ENCODE measurements around the gene NGF.

Gene NGF

DNA sequence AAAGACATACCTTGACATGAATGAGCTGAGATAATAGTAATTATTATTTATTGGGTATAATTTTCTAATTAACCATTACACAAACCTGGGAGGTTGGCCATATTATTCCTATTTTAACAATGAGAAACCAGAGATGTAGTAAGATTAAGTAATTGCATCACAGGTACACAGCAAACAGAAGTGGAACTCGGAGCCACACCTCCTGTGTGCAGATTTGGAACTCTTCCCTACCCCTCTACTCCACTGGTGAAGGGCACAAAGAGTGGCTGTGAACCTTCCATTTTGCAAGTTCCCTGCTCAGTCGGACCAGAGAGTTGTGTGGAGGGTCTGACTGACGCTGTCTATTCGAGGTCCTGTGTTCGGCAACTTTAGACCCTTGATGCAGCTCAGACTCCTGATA, 45.0 kb downstream of the NGF start:
- Histone ChIP-seq H3K36me3 (ENCODE audit: control insufficient read depth, insufficient read depth, low read length) (no peaks in the 10 kb centered on the region), H3K27me3 (replicated peaks; ENCODE audit: control insufficient read depth, insufficient read depth, low read length) (no peaks in the 10 kb centered on the region), H3K4me3 (replicated peaks; ENCODE audit: low read depth, low read length) (no peak overlapping the region)
- no peak for DNase-seq (ENCODE audit: extremely low read depth, insufficient read length)
- TF ChIP-seq, protein P1, sequence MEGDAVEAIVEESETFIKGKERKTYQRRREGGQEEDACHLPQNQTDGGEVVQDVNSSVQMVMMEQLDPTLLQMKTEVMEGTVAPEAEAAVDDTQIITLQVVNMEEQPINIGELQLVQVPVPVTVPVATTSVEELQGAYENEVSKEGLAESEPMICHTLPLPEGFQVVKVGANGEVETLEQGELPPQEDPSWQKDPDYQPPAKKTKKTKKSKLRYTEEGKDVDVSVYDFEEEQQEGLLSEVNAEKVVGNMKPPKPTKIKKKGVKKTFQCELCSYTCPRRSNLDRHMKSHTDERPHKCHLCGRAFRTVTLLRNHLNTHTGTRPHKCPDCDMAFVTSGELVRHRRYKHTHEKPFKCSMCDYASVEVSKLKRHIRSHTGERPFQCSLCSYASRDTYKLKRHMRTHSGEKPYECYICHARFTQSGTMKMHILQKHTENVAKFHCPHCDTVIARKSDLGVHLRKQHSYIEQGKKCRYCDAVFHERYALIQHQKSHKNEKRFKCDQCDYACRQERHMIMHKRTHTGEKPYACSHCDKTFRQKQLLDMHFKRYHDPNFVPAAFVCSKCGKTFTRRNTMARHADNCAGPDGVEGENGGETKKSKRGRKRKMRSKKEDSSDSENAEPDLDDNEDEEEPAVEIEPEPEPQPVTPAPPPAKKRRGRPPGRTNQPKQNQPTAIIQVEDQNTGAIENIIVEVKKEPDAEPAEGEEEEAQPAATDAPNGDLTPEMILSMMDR (IDR thresholded peaks at IDR 0.05; ENCODE audit: insufficient read depth, low read length, poor library complexity, severe bottlenecking) = no peak

DNA sequence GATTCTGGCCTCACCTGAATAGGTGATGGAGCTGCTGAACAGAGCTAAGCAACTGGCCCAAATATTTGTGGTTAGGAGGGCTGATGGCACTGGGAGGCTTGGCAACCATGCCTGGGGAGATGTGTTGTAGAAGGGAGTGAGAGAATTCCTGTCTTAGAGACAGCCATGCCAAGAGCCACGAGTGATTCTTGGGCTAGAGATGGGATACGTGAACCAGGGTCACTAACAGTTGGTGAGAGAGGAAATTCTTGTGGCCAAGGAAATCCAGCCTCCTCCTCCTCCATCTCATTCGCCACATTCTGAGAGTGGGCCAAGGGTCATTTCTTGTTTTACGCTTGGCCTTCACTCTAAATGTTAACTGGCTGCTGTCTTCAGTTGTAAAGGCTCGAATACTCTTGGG, 46.3 kb downstream of the NGF start:
- no peaks in the 10 kb centered on the region for H3K36me3 ChIP-seq (ENCODE audit: control insufficient read depth, insufficient read depth, low read length)
- no peak overlapping the region for H3K4me3 ChIP-seq (replicated peaks; ENCODE audit: low read depth, low read length)
- TF ChIP-seq, protein P1 (IDR thresholded peaks at IDR 0.05; ENCODE audit: insufficient read depth, low read length, poor library complexity, severe bottlenecking) = no peak
- DNase-seq (ENCODE audit: extremely low read depth, insufficient read length) = no peak
- no peaks in the 10 kb centered on the region for H3K27me3 ChIP-seq (replicated peaks; ENCODE audit: control insufficient read depth, insufficient read depth, low read length)

DNA sequence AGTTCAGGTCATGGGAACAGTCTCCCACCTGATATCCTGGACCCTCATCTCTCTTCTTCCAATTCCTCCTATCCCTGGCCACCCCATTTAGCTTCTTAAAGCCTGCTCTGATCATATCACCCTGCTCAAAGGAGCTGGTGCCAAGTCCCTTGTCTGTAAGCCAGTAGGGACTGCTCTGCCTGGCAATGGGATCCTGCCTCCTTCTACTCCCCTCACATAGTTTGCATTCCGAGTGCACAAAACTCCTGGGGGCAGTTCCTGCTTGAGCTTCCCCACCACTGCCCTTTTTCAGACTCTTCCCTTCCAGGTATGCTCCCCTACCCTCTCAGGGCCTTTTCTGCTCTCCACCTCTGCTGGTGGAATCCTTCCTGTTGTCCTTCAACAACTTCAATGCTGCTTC, 48.1 kb downstream of the NGF start:
- Histone ChIP-seq H3K27me3 (replicated peaks; ENCODE audit: control insufficient read depth, insufficient read depth, low read length) (no peaks in the 10 kb centered on the region), H3K4me3 (replicated peaks; ENCODE audit: low read depth, low read length) (no peak overlapping the region), H3K36me3 (ENCODE audit: control insufficient read depth, insufficient read depth, low read length) (no peaks in the 10 kb centered on the region)
- DNase-seq (ENCODE audit: extremely low read depth, insufficient read length) = no peak
- TF ChIP-seq, protein P1 (IDR thresholded peaks at IDR 0.05; ENCODE audit: insufficient read depth, low read length, poor library complexity, severe bottlenecking) = no peak

DNA sequence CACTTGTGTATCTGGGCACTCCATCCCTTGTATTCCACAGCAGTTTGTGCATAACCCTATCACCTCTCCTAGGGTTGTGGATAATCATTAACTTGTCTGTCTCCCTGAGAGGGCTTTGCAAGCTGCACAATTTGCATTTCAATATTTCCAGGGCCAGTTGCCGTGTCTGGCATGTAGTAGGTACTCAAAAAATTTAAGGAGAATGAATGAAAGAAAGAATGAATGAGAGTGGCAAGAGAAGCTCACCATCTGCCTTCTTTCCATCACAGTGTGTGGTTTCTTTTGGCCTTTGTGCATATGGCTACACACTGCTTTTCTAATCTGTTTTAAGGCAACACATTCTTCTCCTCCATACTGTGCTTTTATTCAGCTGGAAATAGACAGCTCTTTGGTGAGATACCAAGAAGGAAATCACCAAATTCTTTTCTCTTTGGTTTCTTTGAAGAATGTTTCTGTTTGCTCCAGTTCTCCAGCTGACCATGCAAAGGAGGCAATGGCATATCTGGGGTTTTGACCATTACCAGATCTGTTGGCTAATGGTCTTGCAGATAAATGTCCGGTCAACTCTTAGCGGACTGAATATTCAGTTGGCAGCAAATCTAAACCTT, 49.4 kb downstream of the NGF start:
- Histone ChIP-seq H3K27me3 (replicated peaks; ENCODE audit: control insufficient read depth, insufficient read depth, low read length) (no peaks in the 10 kb centered on the region; the same call in 1 of the 2 replicates), H3K36me3 (ENCODE audit: control insufficient read depth, insufficient read depth, low read length) (no peaks in the 10 kb centered on the region), H3K4me3 (replicated peaks; ENCODE audit: low read depth, low read length) (no peak overlapping the region)
- TF ChIP-seq, protein P1 (IDR thresholded peaks at IDR 0.05; ENCODE audit: insufficient read depth, low read length, poor library complexity, severe bottlenecking) = no peak
- DNase-seq (ENCODE audit: extremely low read depth, insufficient read length) = no peak

DNA sequence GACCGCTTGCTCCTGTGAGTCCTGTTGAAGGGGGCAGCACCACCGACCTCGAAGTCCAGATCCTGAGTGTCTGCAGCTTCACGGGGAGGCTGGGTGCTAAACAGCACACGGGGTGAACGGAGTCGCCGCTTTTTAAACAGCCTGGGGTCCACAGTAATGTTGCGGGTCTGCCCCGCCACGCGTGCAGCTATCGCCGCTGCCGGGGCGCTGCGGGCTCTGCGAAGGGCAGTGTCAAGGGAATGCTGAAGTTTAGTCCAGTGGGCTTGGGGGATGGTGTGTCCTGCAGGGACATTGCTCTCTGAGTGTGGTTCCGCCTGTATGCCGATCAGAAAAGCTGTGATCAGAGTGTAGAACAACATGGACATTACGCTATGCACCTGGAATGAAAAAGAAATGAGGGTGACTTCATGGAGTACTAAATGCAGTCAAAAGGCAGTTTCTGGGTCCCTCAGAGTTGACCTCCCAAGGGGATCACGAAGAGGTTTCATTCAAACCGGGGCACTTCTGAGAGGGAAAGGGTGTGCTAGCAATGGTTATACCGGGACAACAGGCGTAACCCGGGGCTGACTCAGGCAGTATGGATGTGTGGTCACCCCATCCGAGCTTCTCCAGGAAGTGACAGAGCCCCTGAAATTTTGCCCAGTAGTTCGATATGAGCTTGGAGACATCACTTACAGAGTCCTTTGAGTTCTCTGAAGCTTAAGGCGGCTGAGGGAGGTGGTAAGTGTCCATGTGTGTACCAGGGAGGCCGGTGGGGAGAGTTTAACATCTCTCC, 51.4 kb downstream of the NGF start:
- Histone ChIP-seq H3K36me3 (ENCODE audit: control insufficient read depth, insufficient read depth, low read length) (no peaks in the 10 kb centered on the region), H3K27me3 (replicated peaks; ENCODE audit: control insufficient read depth, insufficient read depth, low read length) (no peaks in the 10 kb centered on the region; the same call in none of the 2 replicates), H3K4me3 (replicated peaks; ENCODE audit: low read depth, low read length) (no peak overlapping the region)
- DNase-seq (ENCODE audit: extremely low read depth, insufficient read length) = no peak
- TF ChIP-seq, protein P1 (IDR thresholded peaks at IDR 0.05; ENCODE audit: insufficient read depth, low read length, poor library complexity, severe bottlenecking) = no peak
